ENCODE results near the gene DLL4. TPM values are rescaled to one million over a fixed set of nuclear protein-coding genes. Genes with fewer than 3 reads are reported as not detected.
A peak's percentile ranks its signal among the peaks of the same experiment; 100 is the strongest.

The DLL4 gene
- total and polyA plus RNA-seq, 3 experiments from 2014 or later = not detected

DNA sequence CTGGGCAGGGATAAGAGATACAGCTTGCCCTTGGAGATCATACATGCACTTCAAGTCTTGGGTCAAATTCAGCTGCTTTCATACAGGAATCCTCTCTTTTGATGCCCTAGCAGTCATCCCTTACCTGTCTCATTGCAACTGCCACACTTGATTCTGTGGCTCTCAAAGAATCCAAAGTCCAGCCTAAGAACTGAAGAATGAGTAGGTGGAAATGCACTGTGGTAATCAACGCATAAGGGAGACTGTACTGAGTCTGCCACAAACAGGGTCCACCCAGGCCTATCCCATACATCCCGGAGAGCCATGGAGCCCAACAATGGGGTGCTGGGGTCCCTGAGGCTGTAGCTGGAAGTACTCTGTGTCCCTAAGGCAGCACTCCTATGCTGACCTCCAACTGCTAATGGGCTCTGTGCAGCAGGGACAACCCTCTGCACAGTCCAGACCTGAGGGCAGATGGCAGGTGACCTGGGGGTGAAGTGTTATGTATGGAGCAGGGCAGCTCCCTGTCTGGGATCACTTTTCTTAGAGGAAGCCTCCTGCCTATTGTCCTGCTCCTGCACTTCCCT is 36.6 kb upstream of the DLL4 start:
- Histone ChIP-seq H3K4me1 (ENCODE audit: insufficient read depth, low read length) (peaks cover 19% of the 10 kb centered on the region), H3K27me3 (ENCODE audit: insufficient read depth, low read length, poor library complexity, severe bottlenecking) (no peaks in the 10 kb centered on the region), H3K36me3 (ENCODE audit: insufficient read depth, low read length) (no peaks in the 10 kb centered on the region), H3K9me3 (ENCODE audit: low read length) (no peaks in the 10 kb centered on the region), H3K27ac (ENCODE audit: low read depth, low read length) (no peak overlapping the region), H3K4me3 (ENCODE audit: low read length) (no peak overlapping the region)
- Mint-ChIP-seq H3K4me1 (peaks cover 39 to 50% (median 40%) of the 10 kb centered on the region in 3 donors), H3K9me3 (no peaks in the 10 kb centered on the region), H3K27me3 (peaks cover 0 to 2% of the 10 kb centered on the region in 2 donors), H3K36me3 (peaks cover 0 to 26% (median 6%) of the 10 kb centered on the region in 3 donors), H3K27ac (peak overlapping the region in 7 of 8 donors; percentile 28 to 93 (median 70)), H3K4me3 (peak overlapping the region in 5 of 7 donors; percentile 6 to 88 (median 70))
- ChIA-PET POLR2A (interaction anchor here (0.5 to 0.6 kb wide), 2 partner anchors 47 to 70 kb away, joined by 3 to 8 read pairs; no protein-coding TSS in a partner anchor), CTCF (interaction anchor here (0.6 to 2.2 kb wide), 12 partner anchors 10 to 198 kb away, joined by 3 to 9 read pairs (median 3); partner anchors contain the start of genes RAD51, RHOV and SPINT1)
- DNase-seq = no peak

DNA sequence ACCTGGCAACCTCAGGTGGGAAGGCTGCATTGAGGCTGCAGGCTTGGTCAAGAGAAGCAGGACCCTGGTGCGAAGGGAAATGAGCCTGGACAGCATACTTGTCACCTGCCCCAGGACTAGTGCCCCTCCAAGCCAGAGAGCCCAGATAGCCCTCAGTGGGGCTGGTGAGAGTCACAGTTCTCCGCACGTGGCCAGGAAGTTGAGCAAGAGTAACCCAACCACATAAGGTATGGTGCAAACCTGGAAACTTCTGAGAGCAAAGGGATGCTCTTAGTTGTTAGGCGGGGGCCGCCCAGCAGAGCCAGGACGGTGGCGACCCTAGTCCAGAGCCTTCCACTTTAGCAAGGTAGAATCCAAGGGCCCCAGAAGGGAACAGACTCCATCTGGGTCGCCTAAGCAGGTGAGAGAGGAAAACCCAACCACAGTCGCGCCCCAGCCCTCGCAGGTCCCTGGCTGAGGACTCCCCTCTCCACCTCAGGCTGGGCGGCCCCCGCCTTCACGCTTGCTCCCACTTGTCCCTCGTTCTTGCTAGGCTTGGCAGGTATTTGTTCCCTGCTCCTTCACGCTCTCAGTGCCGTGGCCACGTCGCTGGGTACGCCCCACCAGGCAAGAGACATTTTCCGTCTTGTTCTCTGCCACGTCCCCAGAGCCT is 36.0 kb upstream of the DLL4 start:
- peak overlapping the region; percentile 28 to 99 (median 98) for H3K27ac Mint-ChIP-seq

DNA sequence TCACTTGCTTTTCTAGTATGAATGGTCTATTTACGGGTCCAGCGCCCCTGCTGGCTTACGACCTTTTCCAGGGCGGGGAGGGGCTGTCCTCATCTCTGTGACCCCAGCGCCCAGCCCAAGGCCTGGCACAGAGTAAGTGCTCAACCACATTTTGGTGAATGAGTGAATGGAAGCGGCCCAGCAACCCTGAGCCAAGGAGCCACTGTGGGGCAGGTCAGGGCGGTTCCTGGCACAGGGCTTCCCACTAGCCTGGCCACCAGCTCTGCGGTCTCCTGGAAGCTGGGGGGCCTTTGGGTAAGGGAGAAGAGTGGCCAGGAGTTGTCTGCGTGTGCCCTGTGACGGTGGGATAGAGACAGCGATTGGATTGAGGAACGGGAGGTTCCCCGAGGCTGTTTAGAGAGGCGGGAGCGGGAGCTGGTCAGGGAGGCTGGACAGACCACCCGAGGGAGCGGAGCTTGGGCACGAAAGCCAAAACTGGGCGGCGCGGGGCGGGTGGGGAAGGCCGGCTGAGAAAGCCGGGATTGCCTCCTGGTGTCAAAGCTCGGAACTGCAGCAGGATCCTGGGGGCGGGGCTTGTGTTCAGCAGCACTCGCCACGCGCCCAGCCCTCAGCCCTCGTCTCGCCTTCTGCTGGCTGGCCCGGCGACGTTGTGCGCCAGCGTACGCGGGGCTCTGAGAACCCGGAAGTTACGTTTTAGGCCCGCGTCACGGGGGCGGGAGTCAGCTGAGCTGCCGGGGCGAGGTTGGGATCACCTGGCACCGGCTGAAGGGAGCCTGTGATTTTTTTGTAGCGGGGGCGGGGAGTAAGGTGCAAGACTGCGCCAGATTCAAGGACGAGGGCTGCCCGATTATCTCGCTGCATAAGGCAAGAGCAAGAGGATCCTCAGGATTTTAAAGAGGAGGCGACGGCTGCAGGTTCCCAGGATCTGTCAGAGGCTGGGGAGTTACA is 35.1 kb upstream of the DLL4 start, which contains the start of gene VPS18:
Gene VPS18, plus strand, starts transcription at position 718 of the 948 bp plus-strand sequence. CDS start 319 bp downstream, outside the sequence.
- Mint-ChIP-seq H3K4me3 (peak within 1 kb of the TSS; percentile 92 to 100 (median 99)), H3K27me3 (peaks cover 0 to 2% of the 10 kb centered on the region in 2 donors), H3K27ac (peak within 1 kb of the TSS; percentile 83 to 99 (median 98)), H3K9me3 (no peaks in the 10 kb centered on the region), H3K36me3 (peaks cover 0 to 37% (median 6%) of the 10 kb centered on the region in 3 donors), H3K4me1 (peaks cover 43 to 52% (median 43%) of the 10 kb centered on the region in 3 donors)
- H3K27me3 ChIP-seq (ENCODE audit: insufficient read depth, low read length, poor library complexity, severe bottlenecking) = no peaks in the 10 kb centered on the region
- H3K36me3 ChIP-seq (ENCODE audit: insufficient read depth, low read length) = no peaks in the 10 kb centered on the region
- ChIA-PET CTCF (interaction anchor here (0.6 to 5.2 kb wide), 23 partner anchors 8 to 442 kb away, joined by 3 to 178 read pairs (median 5); partner anchors contain the start of genes CCDC32, CHP1, EXD1 and INO80), POLR2A (interaction anchor here (0.6 to 2.5 kb wide), 12 partner anchors 10 to 449 kb away, joined by 3 to 20 read pairs (median 5); partner anchors contain the start of genes CHP1, EXD1, INO80 and NUSAP1)
- H3K9me3 ChIP-seq (ENCODE audit: low read length) = no peaks in the 10 kb centered on the region
- DNase-seq = peak; percentile 97 to 99 (median 98)
- H3K4me3 ChIP-seq (ENCODE audit: low read length) = peak within 1 kb of the TSS; percentile 96
- H3K27ac ChIP-seq (ENCODE audit: low read depth, low read length) = peak within 1 kb of the TSS; percentile 90
- H3K4me1 ChIP-seq (ENCODE audit: insufficient read depth, low read length) = peaks cover 19% of the 10 kb centered on the region

More for the DNA sequence above, 36.0 kb upstream of the DLL4 start:
- Mint-ChIP-seq H3K9me3 (no peaks in the 10 kb centered on the region), H3K4me1 (peaks cover 39 to 52% (median 43%) of the 10 kb centered on the region in 3 donors), H3K27me3 (peaks cover 0 to 2% of the 10 kb centered on the region in 2 donors), H3K36me3 (peaks cover 0 to 29% (median 6%) of the 10 kb centered on the region in 3 donors), H3K4me3 (peak overlapping the region; percentile 58 to 99 (median 99))
- Histone ChIP-seq H3K27me3 (ENCODE audit: insufficient read depth, low read length, poor library complexity, severe bottlenecking) (no peaks in the 10 kb centered on the region), H3K4me3 (ENCODE audit: low read length) (no peak overlapping the region), H3K36me3 (ENCODE audit: insufficient read depth, low read length) (no peaks in the 10 kb centered on the region), H3K27ac (ENCODE audit: low read depth, low read length) (no peak overlapping the region), H3K9me3 (ENCODE audit: low read length) (no peaks in the 10 kb centered on the region), H3K4me1 (ENCODE audit: insufficient read depth, low read length) (peaks cover 19% of the 10 kb centered on the region)
- ChIA-PET POLR2A (interaction anchor here (1.9 kb wide), 1 partner anchor 35 kb away, joined by 20 read pairs; no protein-coding TSS in a partner anchor), CTCF (interaction anchor here (0.8 to 5.2 kb wide), 13 partner anchors 12 to 220 kb away, joined by 3 to 178 read pairs (median 7); partner anchors contain the start of genes RAD51, RHOV and SPINT1)
- peak in 2 of 5 donors; percentile 38 to 53 for DNase-seq

DNA sequence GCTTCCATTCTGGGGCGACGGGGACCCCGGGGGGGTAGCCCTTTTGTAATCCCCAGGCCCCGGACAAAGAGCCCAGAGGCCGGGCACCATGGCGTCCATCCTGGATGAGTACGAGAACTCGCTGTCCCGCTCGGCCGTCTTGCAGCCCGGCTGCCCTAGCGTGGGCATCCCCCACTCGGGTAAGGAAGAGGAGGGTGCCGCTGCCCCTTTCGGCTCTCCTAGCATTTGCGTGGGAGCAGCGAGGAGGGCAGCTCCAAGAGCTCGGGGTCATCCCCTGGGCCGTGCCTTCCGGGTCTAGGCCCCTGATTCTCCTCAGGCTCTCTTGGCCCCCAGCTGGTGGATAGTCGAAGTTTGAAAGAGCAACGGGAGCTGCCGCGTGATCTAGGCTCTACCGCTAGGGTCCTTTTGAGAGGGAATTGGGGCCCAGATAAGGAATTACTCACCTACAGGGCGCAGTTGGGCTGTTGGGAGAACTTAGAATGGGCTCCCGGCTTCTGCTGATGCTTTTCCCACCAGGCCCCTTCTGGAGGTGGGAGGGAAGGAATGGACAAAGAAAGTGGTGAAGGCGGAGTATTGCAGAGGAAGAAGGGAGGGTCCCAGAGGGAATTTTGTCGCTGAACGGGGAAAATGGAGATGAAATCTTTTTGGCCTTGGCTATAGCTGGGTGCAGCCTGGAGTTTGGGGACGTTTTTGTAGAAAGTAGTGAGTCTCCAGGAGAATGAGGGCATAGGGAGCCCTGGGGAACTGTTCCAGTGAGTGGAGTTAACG is 34.3 kb upstream of the DLL4 start:
- H3K27me3 Mint-ChIP-seq = peaks cover 0 to 2% of the 10 kb centered on the region in 2 donors
- Histone ChIP-seq H3K4me1 (ENCODE audit: insufficient read depth, low read length) (peaks cover 19% of the 10 kb centered on the region), H3K27me3 (ENCODE audit: insufficient read depth, low read length, poor library complexity, severe bottlenecking) (no peaks in the 10 kb centered on the region), H3K36me3 (ENCODE audit: insufficient read depth, low read length) (no peaks in the 10 kb centered on the region), H3K27ac (ENCODE audit: low read depth, low read length) (peak overlapping the region; percentile 90), H3K4me3 (ENCODE audit: low read length) (peak overlapping the region; percentile 96), H3K9me3 (ENCODE audit: low read length) (no peaks in the 10 kb centered on the region)
- ChIA-PET CTCF (interaction anchor here (0.9 to 5.2 kb wide), 20 partner anchors 9 to 442 kb away, joined by 3 to 178 read pairs (median 5); partner anchors contain the start of genes CCDC32, CHP1, EXD1 and INO80), POLR2A (interaction anchor here (0.7 to 2.5 kb wide), 9 partner anchors 10 to 438 kb away, joined by 3 to 20 read pairs (median 6); partner anchors contain the start of genes CHP1, EXD1, INO80 and NUSAP1)
- peak overlapping the region; percentile 75 to 99 (median 98) for H3K27ac Mint-ChIP-seq
- peaks cover 0 to 45% (median 6%) of the 10 kb centered on the region in 3 donors for H3K36me3 Mint-ChIP-seq
- peak; percentile 39 to 73 (median 53) for DNase-seq
- peaks cover 43 to 52% (median 43%) of the 10 kb centered on the region in 3 donors for H3K4me1 Mint-ChIP-seq
- H3K9me3 Mint-ChIP-seq = no peaks in the 10 kb centered on the region
- H3K4me3 Mint-ChIP-seq = peak overlapping the region; percentile 92 to 100 (median 99)

DNA sequence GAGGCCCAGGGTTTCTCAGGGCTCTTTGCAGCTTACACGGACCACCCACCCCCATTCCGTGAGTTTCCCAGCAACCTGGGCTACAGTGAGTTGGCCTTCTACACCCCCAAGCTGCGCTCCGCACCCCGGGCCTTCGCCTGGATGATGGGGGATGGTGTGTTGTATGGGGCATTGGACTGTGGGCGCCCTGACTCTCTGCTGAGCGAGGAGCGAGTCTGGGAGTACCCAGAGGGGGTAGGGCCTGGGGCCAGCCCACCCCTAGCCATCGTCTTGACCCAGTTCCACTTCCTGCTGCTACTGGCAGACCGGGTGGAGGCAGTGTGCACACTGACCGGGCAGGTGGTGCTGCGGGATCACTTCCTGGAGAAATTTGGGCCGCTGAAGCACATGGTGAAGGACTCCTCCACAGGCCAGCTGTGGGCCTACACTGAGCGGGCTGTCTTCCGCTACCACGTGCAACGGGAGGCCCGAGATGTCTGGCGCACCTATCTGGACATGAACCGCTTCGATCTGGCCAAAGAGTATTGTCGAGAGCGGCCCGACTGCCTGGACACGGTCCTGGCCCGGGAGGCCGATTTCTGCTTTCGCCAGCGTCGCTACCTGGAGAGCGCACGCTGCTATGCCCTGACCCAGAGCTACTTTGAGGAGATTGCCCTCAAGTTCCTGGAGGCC is 29.5 kb upstream of the DLL4 start:
- Mint-ChIP-seq H3K4me1 (peaks cover 33 to 49% (median 39%) of the 10 kb centered on the region in 3 donors), H3K4me3 (no peak overlapping the region), H3K27me3 (no peaks in the 10 kb centered on the region), H3K36me3 (peaks cover 0 to 84% (median 6%) of the 10 kb centered on the region in 3 donors), H3K27ac (peak overlapping the region in 2 of 8 donors; percentile 19 to 84), H3K9me3 (no peaks in the 10 kb centered on the region)
- peaks cover 25% of the 10 kb centered on the region for H3K36me3 ChIP-seq (ENCODE audit: insufficient read depth, low read length)
- POLR2A ChIA-PET = no interaction called here
- peaks cover 15% of the 10 kb centered on the region for H3K4me1 ChIP-seq (ENCODE audit: insufficient read depth, low read length)
- H3K27me3 ChIP-seq (ENCODE audit: insufficient read depth, low read length, poor library complexity, severe bottlenecking) = no peaks in the 10 kb centered on the region
- CTCF ChIA-PET = interaction anchor here (1.3 to 1.4 kb wide), 2 partner anchors 10 to 42 kb away, joined by 5 to 7 read pairs; no protein-coding TSS in a partner anchor
- no peak overlapping the region for H3K4me3 ChIP-seq (ENCODE audit: low read length)
- no peak overlapping the region for H3K27ac ChIP-seq (ENCODE audit: low read depth, low read length)
- DNase-seq = no peak
- no peaks in the 10 kb centered on the region for H3K9me3 ChIP-seq (ENCODE audit: low read length)

DNA sequence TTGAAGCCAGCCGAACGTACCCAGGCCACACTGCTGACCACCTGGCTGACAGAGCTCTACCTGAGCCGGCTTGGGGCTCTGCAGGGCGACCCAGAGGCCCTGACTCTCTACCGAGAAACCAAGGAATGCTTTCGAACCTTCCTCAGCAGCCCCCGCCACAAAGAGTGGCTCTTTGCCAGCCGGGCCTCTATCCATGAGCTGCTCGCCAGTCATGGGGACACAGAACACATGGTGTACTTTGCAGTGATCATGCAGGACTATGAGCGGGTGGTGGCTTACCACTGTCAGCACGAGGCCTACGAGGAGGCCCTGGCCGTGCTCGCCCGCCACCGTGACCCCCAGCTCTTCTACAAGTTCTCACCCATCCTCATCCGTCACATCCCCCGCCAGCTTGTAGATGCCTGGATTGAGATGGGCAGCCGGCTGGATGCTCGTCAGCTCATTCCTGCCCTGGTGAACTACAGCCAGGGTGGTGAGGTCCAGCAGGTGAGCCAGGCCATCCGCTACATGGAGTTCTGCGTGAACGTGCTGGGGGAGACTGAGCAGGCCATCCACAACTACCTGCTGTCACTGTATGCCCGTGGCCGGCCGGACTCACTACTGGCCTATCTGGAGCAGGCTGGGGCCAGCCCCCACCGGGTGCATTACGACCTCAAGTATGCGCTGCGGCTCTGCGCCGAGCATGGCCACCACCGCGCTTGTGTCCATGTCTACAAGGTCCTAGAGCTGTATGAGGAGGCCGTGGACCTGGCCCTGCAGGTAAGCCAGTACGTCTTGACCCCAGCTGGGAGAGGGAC is 28.7 kb upstream of the DLL4 start:
- no peak for DNase-seq
- Histone ChIP-seq H3K36me3 (ENCODE audit: insufficient read depth, low read length) (peaks cover 25% of the 10 kb centered on the region), H3K4me3 (ENCODE audit: low read length) (no peak overlapping the region), H3K27me3 (ENCODE audit: insufficient read depth, low read length, poor library complexity, severe bottlenecking) (no peaks in the 10 kb centered on the region), H3K9me3 (ENCODE audit: low read length) (no peaks in the 10 kb centered on the region), H3K4me1 (ENCODE audit: insufficient read depth, low read length) (peaks cover 10% of the 10 kb centered on the region), H3K27ac (ENCODE audit: low read depth, low read length) (no peak overlapping the region)
- Mint-ChIP-seq H3K27me3 (no peaks in the 10 kb centered on the region), H3K4me1 (peaks cover 26 to 44% (median 32%) of the 10 kb centered on the region in 3 donors), H3K27ac (peak overlapping the region in 2 of 8 donors; percentile 42 to 47), H3K9me3 (no peaks in the 10 kb centered on the region), H3K36me3 (peaks cover 0 to 81% (median 6%) of the 10 kb centered on the region in 3 donors), H3K4me3 (no peak overlapping the region)
- ChIA-PET CTCF (interaction anchor here (1.3 to 6.2 kb wide), 5 partner anchors 10 to 285 kb away, joined by 3 to 73 read pairs (median 5); partner anchors contain the start of gene INO80), POLR2A (interaction anchor here (0.5 to 0.6 kb wide), 2 partner anchors 176 to 748 kb away, joined by 3 to 6 read pairs; no protein-coding TSS in a partner anchor)
